ENCODE measurements around the gene KCP.

Gene KCP

GRCh38 chr7:128854396-128854795 is 56.1 kb downstream of the KCP start:
- FAIRE-seq = no peak
- DNase-seq (ENCODE audit: insufficient read length, low spot score) = no peak
- no peak for TF ChIP-seq POLR2A (IDR thresholded peaks at IDR 0.05; ENCODE audit: low read depth, low read length)

GRCh38 chr7:128853799-128854198 is 56.7 kb downstream of the KCP start:
- no peak for FAIRE-seq

DNA sequence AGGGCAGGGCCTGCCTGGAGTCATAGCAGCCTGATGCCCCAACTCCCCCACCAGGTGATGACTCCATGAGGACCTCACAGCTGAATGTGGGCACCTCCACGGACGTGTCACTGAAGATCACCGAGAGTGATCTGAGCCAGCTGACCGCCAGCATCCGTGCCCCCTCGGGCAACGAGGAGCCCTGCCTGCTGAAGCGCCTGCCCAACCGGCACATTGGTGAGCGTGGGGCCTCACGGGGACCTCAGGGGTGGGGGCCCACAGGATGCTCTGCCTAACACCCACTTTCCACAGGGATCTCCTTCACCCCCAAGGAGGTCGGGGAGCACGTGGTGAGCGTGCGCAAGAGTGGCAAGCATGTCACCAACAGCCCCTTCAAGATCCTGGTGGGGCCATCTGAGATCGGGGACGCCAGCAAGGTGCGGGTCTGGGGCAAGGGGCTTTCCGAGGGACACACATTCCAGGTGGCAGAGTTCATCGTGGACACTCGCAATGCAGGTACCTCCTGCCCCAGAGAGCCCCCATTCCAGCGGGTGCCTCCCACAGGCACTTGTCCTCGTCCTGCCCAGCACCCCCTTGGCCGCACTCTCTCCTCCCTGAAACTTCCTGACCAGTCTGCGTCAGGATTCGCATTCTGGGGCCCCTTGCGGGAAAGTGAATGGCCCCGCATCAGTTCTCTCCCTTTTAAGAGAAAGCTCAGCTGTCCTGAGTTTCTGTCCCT is 57.8 kb downstream of the KCP start:
- FAIRE-seq = no peak

More at GRCh38 chr7:128853799-128854198, 56.7 kb downstream of the KCP start:
- no peak for TF ChIP-seq POLR2A (IDR thresholded peaks at IDR 0.05; ENCODE audit: low read depth, low read length)
- no peak for DNase-seq (ENCODE audit: insufficient read length, low spot score)

DNA sequence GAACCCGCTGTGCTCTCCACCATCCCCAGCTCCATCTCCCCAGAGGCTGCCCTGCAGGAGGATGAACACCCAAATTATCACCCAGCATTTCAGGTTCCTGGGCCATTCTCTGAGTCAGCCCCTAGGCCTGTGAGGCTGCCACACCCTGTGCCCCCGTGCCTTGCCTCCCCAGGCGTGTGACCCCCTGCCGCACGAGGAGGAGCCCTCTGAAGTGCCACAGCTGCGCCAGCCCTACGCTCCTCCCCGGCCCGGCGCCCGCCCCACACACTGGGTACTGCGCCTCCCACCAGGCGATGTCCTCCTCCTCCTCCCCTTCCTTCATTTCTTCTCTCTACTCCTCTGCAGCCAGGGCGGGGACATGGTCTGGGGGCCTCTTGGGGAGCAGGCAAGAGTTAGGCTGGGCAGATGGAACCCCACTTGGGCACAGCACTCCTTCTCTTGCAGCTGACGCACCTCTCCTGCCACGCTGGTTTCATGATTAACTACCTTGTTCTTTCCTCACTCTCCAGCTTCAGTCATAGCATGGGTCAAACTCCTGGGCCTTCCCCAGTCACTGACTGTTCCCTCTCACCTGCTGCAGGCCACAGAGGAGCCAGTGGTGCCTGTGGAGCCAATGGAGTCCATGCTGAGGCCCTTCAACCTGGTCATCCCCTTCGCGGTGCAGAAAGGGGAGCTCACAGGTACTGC is 60.6 kb downstream of the KCP start:
- no peak for TF ChIP-seq POLR2A (IDR thresholded peaks at IDR 0.05; ENCODE audit: low read depth, low read length)
- DNase-seq (ENCODE audit: insufficient read length, low spot score) (no peak), FAIRE-seq (no peak)

More for the DNA sequence above, 57.8 kb downstream of the KCP start:
- no peak for DNase-seq (ENCODE audit: insufficient read length, low spot score)
- TF ChIP-seq POLR2A (IDR thresholded peaks at IDR 0.05; ENCODE audit: low read depth, low read length) = no peak

- no peak for TF ChIP-seq POLR2A (IDR thresholded peaks at IDR 0.05; ENCODE audit: low read depth, low read length)
- FAIRE-seq (no peak), DNase-seq (ENCODE audit: insufficient read length, low spot score) (no peak)
Measured at GRCh38 chr7:128849156-128849515, 61.4 kb downstream of the KCP start.

DNA sequence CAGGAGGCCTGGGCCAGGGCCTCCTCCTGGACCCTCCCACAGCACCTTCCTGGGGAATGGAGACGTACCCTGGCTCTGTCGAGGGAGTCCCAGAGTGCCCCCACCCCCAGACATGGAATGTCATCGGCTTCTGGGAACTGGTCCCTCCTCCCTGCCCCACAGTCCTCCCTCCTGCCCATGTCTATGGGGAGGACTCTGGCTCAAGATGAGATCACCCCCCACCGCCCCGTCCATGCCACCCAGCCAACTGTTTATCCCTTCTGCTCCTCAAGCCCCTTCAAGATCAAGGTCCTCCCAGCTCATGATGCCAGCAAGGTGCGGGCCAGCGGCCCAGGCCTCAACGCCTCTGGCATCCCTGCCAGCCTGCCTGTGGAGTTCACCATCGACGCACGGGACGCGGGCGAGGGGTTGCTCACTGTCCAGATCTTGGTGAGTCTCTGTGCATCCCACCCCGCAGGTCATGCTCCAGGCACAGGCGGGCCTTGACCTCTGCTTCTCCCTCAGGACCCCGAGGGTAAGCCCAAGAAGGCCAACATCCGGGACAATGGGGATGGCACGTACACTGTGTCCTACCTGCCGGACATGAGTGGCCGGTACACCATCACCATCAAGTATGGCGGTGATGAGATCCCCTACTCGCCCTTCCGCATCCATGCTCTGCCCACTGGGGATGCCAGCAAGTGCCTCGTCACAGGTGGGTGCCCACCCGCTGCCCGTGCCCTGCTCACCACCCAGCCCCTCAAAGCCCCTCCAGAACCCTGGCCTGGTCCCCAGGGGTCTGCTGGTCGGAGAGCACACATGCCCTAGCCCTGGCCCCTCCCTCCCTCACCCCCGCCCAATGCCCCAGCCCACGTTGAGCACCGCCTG is 62.0 kb downstream of the KCP start:
- TF ChIP-seq POLR2A (IDR thresholded peaks at IDR 0.05; ENCODE audit: low read depth, low read length) = no peak
- no peak for DNase-seq (ENCODE audit: insufficient read length, low spot score)
- FAIRE-seq = no peak

GRCh38 chr7:128847721-128848211 is 62.7 kb downstream of the KCP start:
- no peak for TF ChIP-seq POLR2A (IDR thresholded peaks at IDR 0.05; ENCODE audit: low read depth, low read length)
- FAIRE-seq = no peak
- DNase-seq (ENCODE audit: insufficient read length, low spot score) = no peak

GRCh38 chr7:128846781-128847444 is 63.6 kb downstream of the KCP start:
- TF ChIP-seq POLR2A (IDR thresholded peaks at IDR 0.05; ENCODE audit: low read depth, low read length) = no peak
- FAIRE-seq (no peak), DNase-seq (ENCODE audit: insufficient read length, low spot score) (no peak)

DNA sequence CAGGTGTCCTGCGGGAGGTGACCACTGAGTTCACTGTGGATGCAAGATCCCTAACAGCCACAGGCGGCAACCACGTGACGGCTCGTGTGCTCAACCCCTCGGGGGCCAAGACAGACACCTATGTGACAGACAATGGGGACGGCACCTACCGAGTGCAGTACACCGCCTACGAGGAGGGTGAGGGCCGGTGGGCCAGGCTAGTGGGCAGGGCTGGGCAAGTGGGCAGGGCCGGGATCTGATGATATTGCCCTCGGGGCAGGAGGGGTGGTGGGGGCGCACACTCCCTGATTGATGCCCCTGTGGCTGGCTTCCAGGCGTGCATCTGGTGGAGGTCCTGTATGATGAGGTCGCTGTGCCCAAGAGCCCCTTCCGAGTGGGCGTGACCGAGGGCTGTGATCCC is 64.5 kb downstream of the KCP start:
- TF ChIP-seq POLR2A (IDR thresholded peaks at IDR 0.05; ENCODE audit: low read depth, low read length) = no peak
- DNase-seq (ENCODE audit: insufficient read length, low spot score) (no peak), FAIRE-seq (no peak)

GRCh38 chr7:128845475-128845874 is 65.0 kb downstream of the KCP start:
- no peak for TF ChIP-seq POLR2A (IDR thresholded peaks at IDR 0.05; ENCODE audit: low read depth, low read length)
- no peak for FAIRE-seq
- no peak for DNase-seq (ENCODE audit: insufficient read length, low spot score)

DNA sequence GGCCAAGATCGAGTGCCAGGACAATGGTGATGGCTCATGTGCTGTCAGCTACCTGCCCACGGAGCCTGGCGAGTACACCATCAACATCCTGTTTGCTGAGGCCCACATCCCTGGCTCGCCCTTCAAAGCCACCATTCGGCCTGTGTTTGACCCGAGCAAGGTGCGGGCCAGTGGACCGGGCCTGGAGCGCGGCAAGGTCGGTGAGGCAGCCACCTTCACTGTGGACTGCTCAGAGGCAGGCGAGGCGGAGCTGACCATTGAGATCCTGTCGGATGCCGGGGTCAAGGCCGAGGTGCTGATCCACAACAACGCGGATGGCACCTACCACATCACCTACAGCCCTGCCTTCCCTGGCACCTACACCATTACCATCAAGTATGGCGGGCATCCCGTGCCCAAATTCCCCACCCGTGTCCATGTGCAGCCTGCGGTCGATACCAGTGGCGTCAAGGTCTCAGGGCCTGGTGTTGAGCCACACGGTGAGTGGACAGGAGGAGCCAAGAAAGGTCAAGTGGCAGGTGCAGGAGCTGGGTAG is 65.7 kb downstream of the KCP start:
- FAIRE-seq (no peak), DNase-seq (ENCODE audit: insufficient read length, low spot score) (no peak)
- TF ChIP-seq POLR2A (IDR thresholded peaks at IDR 0.05; ENCODE audit: low read depth, low read length) = no peak

DNA sequence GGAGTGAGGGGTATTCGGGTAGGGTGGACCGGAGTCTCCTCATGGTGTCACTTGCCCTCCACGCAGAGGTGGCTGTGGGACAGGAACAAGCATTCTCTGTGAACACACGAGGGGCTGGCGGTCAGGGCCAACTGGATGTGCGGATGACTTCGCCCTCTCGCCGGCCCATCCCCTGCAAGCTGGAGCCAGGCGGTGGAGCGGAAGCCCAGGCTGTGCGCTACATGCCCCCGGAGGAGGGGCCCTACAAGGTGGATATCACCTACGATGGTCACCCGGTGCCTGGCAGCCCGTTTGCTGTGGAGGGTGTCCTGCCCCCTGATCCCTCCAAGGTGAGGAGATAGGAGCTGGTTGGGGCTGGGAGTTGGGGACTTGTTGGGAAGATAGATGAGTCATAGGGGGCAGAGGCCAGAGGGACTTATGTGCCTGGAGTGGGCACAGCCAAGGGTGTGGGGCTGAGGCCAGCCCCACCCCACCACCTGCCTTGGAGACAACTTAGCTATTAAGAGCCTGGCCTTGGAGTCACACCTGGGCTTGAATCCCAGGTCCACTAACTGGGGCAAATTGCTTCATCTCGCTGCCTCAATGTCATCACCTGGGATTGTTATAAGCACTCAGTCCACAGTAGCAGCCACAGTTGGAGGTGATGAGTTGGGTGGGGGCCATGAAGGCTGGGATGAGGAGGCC is 66.4 kb downstream of the KCP start:
- no peak for TF ChIP-seq POLR2A (IDR thresholded peaks at IDR 0.05; ENCODE audit: low read depth, low read length)
- FAIRE-seq = no peak
- no peak for DNase-seq (ENCODE audit: insufficient read length, low spot score)

Measured in H54 (cell line).